SK-N-MC (cell line): ENCODE results near the gene INSL3.
"Not testable (repeated sequence)": the region's sequence is repeated elsewhere in the genome, so short reads cannot be mapped to it uniquely, and the experiment has no call there.

Experiments
- DNase-seq: peaks from one replicate; pipeline ENCODE4 v3.0.0-alpha.2; 2011; ENCODE audit warnings: low read depth, low spot score
- H3K27ac ChIP-seq: fragments of 200-600 bp; sonication (generic); 2 replicates; pipeline ENCODE4 v1.5.1; 2016; ENCODE audit warnings: mixed run types
- H3K36me3 ChIP-seq: fragments of 200-600 bp; sonication (generic); 2 replicates; pipeline ENCODE4 v1.6.1; 2017; ENCODE audit warnings: antibody characterized with exemption, low read length, mixed read lengths; ENCODE audit not compliant: insufficient read depth
- H3K4me3 ChIP-seq: fragments of 200-600 bp; sonication (generic); 2 replicates; pipeline ENCODE4 v1.5.1; 2016
- H3K9ac ChIP-seq: fragments of 200-600 bp; sonication (generic); 2 replicates; pipeline ENCODE4 v1.8.0; 2017; ENCODE audit warnings: mixed run types, mixed read lengths; ENCODE audit not compliant: insufficient read length
- H3K9me3 ChIP-seq: fragments of 200-600 bp; sonication (generic); 2 replicates; pipeline ENCODE4 v1.6.1; 2017; ENCODE audit warnings: low read depth, mild to moderate bottlenecking, antibody characterized with exemption, low read length, moderate library complexity, mixed read lengths
- EZH2 ChIP-seq: fragments of 200-600 bp; sonication (generic); IDR thresholded peaks from one replicate; pipeline ENCODE4 v1.6.1; 2017; ENCODE audit warnings: antibody characterized with exemption
- FOXP2 ChIP-seq: optimal IDR thresholded peaks from 2 replicates; pipeline ENCODE3; 2011; ENCODE audit warnings: mild to moderate bottlenecking, moderate library complexity; ENCODE audit not compliant: insufficient read depth; ENCODE audit errors: extremely low read length, control extremely low read depth
- POLR2AphosphoS5 ChIP-seq: IDR thresholded peaks from 2 replicates; pipeline ENCODE4 v1.6.1; 2012; ENCODE audit warnings: mild to moderate bottlenecking, low read depth, low read length, borderline replicate concordance

Gene INSL3

DNA sequence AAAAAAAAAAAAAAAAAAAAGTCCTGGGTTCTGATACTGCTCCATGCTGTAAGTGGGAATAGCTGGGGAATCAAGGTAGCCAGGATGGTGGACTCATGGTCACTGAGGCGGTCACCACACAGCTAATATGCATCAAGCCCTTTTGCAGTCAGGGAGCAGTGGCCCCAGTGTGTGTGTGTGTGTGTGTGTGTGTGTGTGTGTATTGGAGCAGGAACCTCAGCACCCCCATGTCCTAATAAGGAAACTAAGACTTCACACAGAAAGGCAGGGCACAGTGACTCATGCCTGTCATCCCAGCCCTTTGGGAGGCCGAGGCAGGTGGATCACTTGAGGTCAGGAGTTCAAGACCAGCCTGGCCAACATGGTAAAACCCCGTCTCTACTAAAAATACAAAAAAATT, 14.4 kb downstream of the INSL3 start:
- Histone ChIP-seq H3K4me3 (no peak overlapping the region), H3K27ac (no peak overlapping the region), H3K9me3 (no peaks in the 10 kb centered on the region), H3K9ac (no peak overlapping the region), H3K36me3 (no peaks in the 10 kb centered on the region)
- DNase-seq: no peak
- TF ChIP-seq POLR2AphosphoS5: no peak
- TF ChIP-seq EZH2: no peak
- TF ChIP-seq FOXP2: no peak

DNA sequence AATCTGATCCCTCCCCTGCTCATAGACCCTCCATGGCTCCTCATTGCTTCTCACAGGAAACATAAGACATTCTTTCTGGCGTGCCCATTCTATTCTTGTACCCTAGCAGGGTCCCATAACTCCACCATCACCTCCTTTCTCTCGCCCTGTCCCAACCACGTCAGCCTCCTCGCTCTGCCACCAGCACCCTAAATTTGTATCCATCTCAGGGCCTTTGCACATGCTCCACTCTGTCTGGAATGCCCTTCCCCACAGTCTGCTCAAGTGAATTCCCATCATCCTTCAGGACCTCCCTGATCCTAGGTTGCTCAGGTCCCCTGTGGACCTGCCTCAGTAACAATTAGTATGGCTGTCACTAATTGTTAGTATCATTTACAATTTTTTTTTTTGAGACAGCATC, 15.9 kb downstream of the INSL3 start:
- H3K9ac ChIP-seq: no peak overlapping the region
- TF ChIP-seq EZH2: no peak
- TF ChIP-seq FOXP2: no peak
- no peak for TF ChIP-seq POLR2AphosphoS5
- H3K27ac ChIP-seq: no peak overlapping the region
- H3K36me3 ChIP-seq: no peaks in the 10 kb centered on the region
- no peak overlapping the region for H3K4me3 ChIP-seq
- DNase-seq: no peak
- H3K9me3 ChIP-seq: no peaks in the 10 kb centered on the region

DNA sequence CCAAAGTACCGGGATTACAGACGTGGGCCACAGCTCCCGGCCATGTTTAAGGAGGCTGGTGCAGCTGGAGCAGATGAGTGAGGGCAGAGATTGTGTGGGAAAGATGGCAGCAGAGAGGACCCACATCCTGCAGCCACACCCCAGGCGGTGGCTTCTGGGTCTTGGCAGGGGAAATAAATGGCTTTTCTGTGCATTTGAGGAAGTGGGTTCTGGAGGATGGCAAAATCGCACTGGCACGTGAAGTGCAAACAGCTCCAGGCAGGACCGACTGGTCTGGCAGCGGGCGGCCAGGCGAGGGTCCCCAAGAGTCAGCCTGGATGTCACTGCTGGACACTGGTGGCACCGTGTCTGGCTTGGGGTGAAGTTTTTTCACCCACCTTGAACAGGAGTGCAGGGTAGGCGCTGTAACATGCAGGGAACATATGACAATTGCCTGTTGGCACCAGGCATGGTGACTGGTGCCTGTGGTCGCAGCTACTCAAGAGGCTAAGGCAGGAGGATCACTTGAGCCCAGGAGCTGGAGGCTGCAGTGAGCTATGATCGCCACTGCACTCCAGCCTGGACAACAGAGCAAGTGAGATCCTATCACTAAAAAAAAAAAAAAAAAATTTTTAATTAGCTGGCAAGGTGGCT, 17.9 kb downstream of the INSL3 start:
- no peak overlapping the region for H3K27ac ChIP-seq
- no peak overlapping the region for H3K4me3 ChIP-seq
- DNase-seq: no peak
- no peaks in the 10 kb centered on the region for H3K9me3 ChIP-seq
- H3K9ac ChIP-seq: no peak overlapping the region
- no peak for TF ChIP-seq POLR2AphosphoS5
- TF ChIP-seq FOXP2: no peak
- TF ChIP-seq EZH2: no peak
- H3K36me3 ChIP-seq: no peaks in the 10 kb centered on the region

DNA sequence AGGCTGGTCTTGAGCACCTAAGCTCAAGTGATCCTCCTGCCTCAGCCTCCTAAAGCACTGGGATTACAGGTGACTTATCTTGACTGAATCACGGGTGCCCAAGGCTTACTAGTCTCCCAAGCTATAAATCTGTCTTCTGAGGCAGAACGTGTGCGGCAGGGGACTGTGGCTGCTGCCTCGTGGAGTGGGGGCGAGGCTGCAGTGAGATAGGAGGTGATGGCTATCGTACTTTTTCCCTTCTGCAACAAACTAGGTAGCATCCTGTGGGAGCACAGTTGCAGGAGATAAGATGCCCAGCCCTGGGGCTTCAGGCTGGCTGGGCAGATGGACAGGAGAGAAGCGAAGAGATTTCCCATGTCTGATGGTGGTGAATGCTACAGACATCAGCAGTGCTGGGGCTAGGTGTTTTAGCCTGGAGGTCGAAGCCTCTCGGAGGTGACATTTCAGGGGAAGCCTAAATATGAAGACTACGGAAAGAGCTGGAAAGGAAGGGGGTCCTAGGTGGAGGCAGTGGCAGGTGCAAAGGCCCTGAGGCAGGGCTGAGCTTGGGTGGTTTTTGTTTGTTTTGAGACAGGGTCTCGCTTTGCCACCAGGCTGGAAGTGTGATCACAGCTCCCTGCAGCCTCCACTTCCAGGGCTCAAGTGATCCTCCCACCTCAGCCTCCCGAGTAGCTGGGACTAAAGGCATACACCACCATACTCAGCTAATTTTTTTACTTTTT, 19.0 kb downstream of the INSL3 start:
- Histone ChIP-seq H3K36me3 (no peaks in the 10 kb centered on the region), H3K9me3 (no peaks in the 10 kb centered on the region), H3K27ac (no peak overlapping the region), H3K4me3 (no peak overlapping the region), H3K9ac (no peak overlapping the region)
- DNase-seq: no peak
- no peak for TF ChIP-seq FOXP2
- TF ChIP-seq EZH2: no peak
- no peak for TF ChIP-seq POLR2AphosphoS5

DNA sequence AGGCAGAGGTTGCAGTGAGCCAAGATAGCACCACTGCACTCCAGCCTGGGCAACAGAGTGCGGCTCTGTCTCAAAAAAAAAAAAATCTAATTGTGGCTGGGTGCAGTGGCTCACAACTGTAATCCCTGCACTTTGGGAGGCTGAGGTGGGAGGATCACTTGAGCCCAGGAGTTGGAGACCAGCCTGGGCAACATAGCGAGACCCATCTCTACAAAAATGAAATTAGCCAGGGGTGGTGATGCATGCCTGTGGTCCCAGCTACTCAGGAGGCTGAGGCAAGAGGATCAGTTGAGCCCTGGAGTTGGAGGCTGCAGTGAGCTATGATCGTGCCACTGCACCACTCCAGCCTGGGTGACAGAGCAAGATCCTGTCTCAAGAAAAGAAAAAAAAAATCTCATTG, 22.7 kb downstream of the INSL3 start:
- H3K9me3 ChIP-seq, H3K9ac ChIP-seq, H3K27ac ChIP-seq, H3K4me3 ChIP-seq, H3K36me3 ChIP-seq, DNase-seq: not testable (repeated sequence)

DNA sequence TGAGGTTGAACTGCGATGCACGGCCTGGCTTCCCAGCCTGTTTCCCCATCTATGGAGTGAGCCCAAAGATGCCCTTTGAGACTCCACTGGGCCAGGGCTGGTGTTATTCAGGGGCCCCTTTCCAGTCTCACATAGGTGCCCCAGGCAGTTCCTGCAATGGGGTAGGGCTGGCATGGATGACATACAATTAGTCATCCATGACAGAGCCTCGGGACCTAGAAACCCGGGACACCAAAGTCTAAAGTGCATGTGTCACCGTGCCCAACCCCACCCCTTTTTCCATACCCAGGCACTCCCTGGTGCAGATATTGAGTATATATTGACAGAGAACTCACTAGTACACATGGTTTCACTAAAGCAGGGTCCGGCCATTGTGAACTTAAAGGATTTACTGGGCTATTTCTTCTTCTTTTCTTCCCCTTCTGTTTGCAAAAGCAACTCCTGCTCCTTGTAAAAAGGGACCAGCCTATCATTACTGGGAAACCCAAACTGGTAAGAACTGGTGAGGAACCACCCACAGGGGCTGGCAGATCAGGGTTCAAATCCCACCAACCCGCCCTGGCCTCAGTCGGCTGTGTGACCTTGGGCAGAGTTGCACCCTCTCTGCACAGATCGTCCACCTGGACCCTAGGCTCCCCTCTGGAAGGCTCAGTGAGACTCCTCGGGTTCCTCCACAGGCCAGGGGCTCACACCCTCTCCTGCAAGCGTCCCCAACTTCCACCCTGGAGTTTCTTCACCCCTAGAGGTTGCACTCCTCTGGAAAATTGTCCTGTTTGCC, 23.7 kb downstream of the INSL3 start:
- TF ChIP-seq POLR2AphosphoS5 (no peak), EZH2 (no peak), FOXP2 (no peak)
- Histone ChIP-seq H3K9ac (no peak overlapping the region), H3K9me3 (no peaks in the 10 kb centered on the region), H3K36me3 (no peaks in the 10 kb centered on the region), H3K4me3 (no peak overlapping the region), H3K27ac (no peak overlapping the region)
- DNase-seq: no peak

DNA sequence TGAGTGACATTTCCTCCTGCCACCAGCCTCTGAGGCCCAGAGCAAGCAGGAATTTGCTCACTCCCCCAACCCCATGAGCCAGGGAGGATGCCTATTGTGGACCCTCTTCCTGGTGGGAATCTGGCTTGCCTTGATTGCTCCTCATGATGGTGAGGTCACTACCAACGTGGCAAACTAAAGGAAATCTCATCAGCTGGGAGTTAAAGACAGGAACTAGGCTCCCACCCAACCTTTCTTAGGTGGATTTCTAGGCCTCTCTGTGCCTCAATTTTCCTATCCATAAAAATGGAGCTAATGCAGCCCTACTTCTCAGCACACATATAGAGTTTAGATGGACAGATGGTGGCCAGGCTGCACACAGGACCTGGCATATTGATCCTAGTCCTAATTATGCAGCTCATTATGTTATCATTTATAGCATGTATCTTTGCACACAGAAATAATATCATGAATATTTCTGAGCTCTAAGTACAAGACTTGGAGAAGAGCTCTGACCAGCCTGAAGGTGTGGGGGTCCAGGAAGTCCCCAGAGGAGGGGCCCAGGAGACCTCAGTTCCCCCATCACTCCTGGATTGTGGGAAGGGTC, 24.4 kb downstream of the INSL3 start:
- Histone ChIP-seq H3K27ac (no peak overlapping the region), H3K9me3 (no peaks in the 10 kb centered on the region), H3K36me3 (no peaks in the 10 kb centered on the region), H3K4me3 (no peak overlapping the region), H3K9ac (no peak overlapping the region)
- DNase-seq: no peak
- no peak for TF ChIP-seq EZH2
- no peak for TF ChIP-seq POLR2AphosphoS5

DNA sequence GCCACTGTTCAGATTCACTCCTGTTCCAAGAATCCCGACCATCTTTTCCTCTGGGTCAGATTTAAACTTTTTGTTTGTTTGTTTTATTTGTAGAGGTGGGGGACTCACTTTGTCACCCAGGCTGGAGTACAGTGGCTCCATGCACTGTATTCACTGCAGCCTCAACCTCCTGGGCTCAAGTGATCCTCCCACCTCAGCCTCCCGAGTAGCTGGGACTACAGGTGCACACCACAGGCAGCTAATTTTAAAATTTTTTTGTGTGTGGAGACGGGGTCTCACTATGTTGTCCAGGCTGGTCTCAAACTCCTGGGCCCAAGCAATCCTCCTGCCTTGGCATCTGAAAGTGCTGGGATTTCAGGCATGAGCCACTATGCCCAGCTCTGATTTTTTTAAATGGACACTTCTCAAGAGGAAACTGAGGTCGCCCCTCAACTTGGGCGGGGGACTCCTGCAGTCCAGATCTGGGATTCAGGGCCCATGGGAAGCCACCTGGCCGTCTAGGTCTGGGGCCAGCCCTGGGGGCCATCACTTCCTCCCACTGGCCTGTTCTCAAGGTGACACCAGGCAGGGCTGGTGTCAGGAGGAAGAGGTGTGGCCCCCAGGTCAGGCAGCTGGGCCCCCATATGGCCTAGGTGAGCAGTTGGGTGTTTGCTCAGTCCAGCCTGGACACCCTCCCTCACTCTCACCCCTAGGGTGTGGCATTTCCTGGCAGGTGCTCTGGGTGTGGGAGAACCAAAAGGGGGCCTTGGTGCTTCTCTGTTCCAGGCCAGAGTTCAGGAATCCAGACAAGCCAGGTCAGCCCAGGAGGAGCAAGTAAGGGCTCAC, 25.1 kb downstream of the INSL3 start:
- TF ChIP-seq EZH2 (no peak), POLR2AphosphoS5 (no peak), FOXP2 (no peak)
- no peak for DNase-seq
- Histone ChIP-seq H3K4me3 (no peak overlapping the region), H3K9ac (no peak overlapping the region), H3K9me3 (no peaks in the 10 kb centered on the region), H3K27ac (no peak overlapping the region), H3K36me3 (no peaks in the 10 kb centered on the region)
